K562 (cell line): ENCODE measurements around the gene SLC4A3. TPM values are rescaled to one million over a fixed set of nuclear protein-coding genes. Genes with fewer than 3 reads are reported as not detected.

Experiments
- ATAC-seq: fragments of 200-7000 bp; cut with Tn5 transposase; 3 replicates; pipeline ENCODE4 v1.9.1; 2020; ENCODE audit warnings: moderate library complexity
- BruUV-seq: library from RNA; stranded (reverse); fragments of 400-500 nt; replicated peaks from 2 replicates; lab custom pipeline; 2021; lab: Mats Ljungman, UMichigan
- CTCF ChIA-PET: fragments of 300-600 bp; formaldehyde crosslinking; extraction: SDS; loops from one replicate; lab custom pipeline; 2021; ENCODE audit warnings: low intra/inter-chr PET ratio; lab: Yijun Ruan, JAX
- POLR2A ChIA-PET: fragments of 300-600, 350-650 bp; sonication (Branson Sonifier 250); formaldehyde crosslinking; extraction: SDS; loops from one replicate; lab custom pipeline; 2021; ENCODE audit warnings: antibody characterized with exemption, inconsistent platforms; lab: Yijun Ruan, JAX
- DNase-seq, 4 experiments: peaks; one replicate each; pipeline versions ENCODE4 v3.0.0 to v3.0.0-alpha.2; 2011 to 2018; ENCODE audit warnings: low spot score in 3 of 4, mixed read lengths in 3 of 4; ENCODE audit errors: extremely low read depth in 1 of 4
- FAIRE-seq: peaks from 2 replicates; lab custom pipeline; 2011; peaks lifted over from hg19 to GRCh38; lab: Jason Lieb, UNC
- H2AFZ ChIP-seq: 2 replicates; pipeline ENCODE4 v1.6.0; 2011; ENCODE audit warnings: low read depth, low read length, control low read depth, inconsistent platforms
- H3K27ac ChIP-seq: fragments of 200-600 bp; 3 replicates; pipeline ENCODE4 v1.8.0; 2011; ENCODE audit warnings: low read depth, mild to moderate bottlenecking, control low read depth, inconsistent platforms, low read length, moderate library complexity, mixed read lengths; ENCODE audit errors: extremely low read depth
- H3K27me3 ChIP-seq, 2 experiments: fragments of 300-600 bp in 1 of 2; 2 replicates in 1 of 2; 3 replicates in 1 of 2; pipeline versions ENCODE4 v1.6.0 to v1.8.0; 2011; ENCODE audit warnings: inconsistent platforms in 2 of 2, low read length in 2 of 2, mild to moderate bottlenecking in 1 of 2, mixed read lengths in 1 of 2, moderate library complexity in 1 of 2; ENCODE audit not compliant: control insufficient read depth in 2 of 2, insufficient read depth in 2 of 2
- H3K36me3 ChIP-seq: fragments of 300-600 bp; 3 replicates; pipeline ENCODE4 v1.8.0; 2011; ENCODE audit warnings: mild to moderate bottlenecking, low read length, inconsistent platforms; ENCODE audit not compliant: control insufficient read depth, insufficient read depth
- H3K4me1 ChIP-seq, 2 experiments: fragments of 200-600 bp in 1 of 2; replicated peaks in 1 of 2; 2 replicates in 1 of 2; 3 replicates in 1 of 2; pipeline versions ENCODE4 v1.5.1 to v1.8.0; 2011; ENCODE audit warnings: inconsistent platforms in 2 of 2, low read length in 2 of 2, mild to moderate bottlenecking in 1 of 2, mixed read lengths in 1 of 2, moderate library complexity in 1 of 2; ENCODE audit not compliant: control insufficient read depth in 2 of 2, insufficient read depth in 2 of 2
- H3K4me2 ChIP-seq: 2 replicates; pipeline ENCODE4 v1.6.1; 2011; ENCODE audit warnings: low read length, control low read depth, inconsistent platforms, mixed read lengths; ENCODE audit not compliant: insufficient read depth
- H3K4me3 ChIP-seq: fragments of 200-600 bp; sonication (generic), shearing (Covaris generic); 2 replicates; pipeline ENCODE4 v1.5.1; 2016; ENCODE audit warnings: control low read depth, inconsistent platforms
- H3K79me2 ChIP-seq: fragments of 200-600 bp; 3 replicates; pipeline ENCODE4 v1.8.0; 2011; ENCODE audit warnings: low read length, inconsistent platforms; ENCODE audit not compliant: control insufficient read depth, insufficient read depth
- H3K9ac ChIP-seq, 2 experiments: 2 replicates each; pipeline versions ENCODE4 v1.6.0 to v1.6.1; 2011; ENCODE audit warnings: low read depth in 2 of 2, low read length in 2 of 2, control low read depth in 1 of 2, inconsistent platforms in 1 of 2, mild to moderate bottlenecking in 1 of 2, mixed read lengths in 1 of 2; ENCODE audit not compliant: insufficient read depth in 1 of 2
- H3K9me1 ChIP-seq: one replicate; pipeline ENCODE4 v1.6.0; 2011; ENCODE audit warnings: inconsistent platforms, mild to moderate bottlenecking, low read length, moderate library complexity; ENCODE audit not compliant: control insufficient read depth, insufficient read depth
- H3K9me3 ChIP-seq: replicated peaks from 2 replicates; pipeline ENCODE4 v1.5.1; 2011; ENCODE audit warnings: low read depth, low read length, inconsistent platforms; ENCODE audit not compliant: control insufficient read depth, insufficient read depth
- H4K20me1 ChIP-seq: replicated peaks from 2 replicates; pipeline ENCODE4 v1.6.1; 2011; ENCODE audit warnings: low read length, inconsistent platforms, mixed read lengths; ENCODE audit not compliant: control insufficient read depth, insufficient read depth
- CLOCK ChIP-seq: fragments of 250-450 bp; sonication (Bioruptor Pico); IDR thresholded peaks from 2 replicates; pipeline ENCODE4 v1.4.0; 2020; ENCODE audit warnings: mild to moderate bottlenecking, moderate library complexity, borderline replicate concordance
- MXI1 ChIP-seq: IDR thresholded peaks from 2 replicates; pipeline ENCODE4 v1.6.1; 2011; ENCODE audit warnings: low read depth, mild to moderate bottlenecking, improper control_type of control experiment, low read length
- RBFOX2 ChIP-seq: fragments of 200-400 bp; formaldehyde crosslinking; IDR thresholded peaks from 2 replicates; pipeline ENCODE4 v1.6.1; 2017; ENCODE audit warnings: low read depth, mild to moderate bottlenecking, low read length, moderate library complexity
- RBM39 ChIP-seq: fragments of 200-400 bp; formaldehyde crosslinking; optimal IDR thresholded peaks from 2 replicates; pipeline ENCODE3; 2018; ENCODE audit warnings: low read depth, low read length
- ZNF444 ChIP-seq: fragments of 250-450 bp; sonication (Bioruptor Pico); IDR thresholded peaks from 2 replicates; pipeline ENCODE4 v1.4.0; 2020; ENCODE audit warnings: mild to moderate bottlenecking, moderate library complexity
- ZNF695 ChIP-seq: fragments of 450-650 bp; formaldehyde crosslinking; IDR thresholded peaks from 2 replicates; pipeline ENCODE4 v1.4.0; 2020; ENCODE audit warnings: mild to moderate bottlenecking, moderate library complexity
- WGBS: fragments of 100-300 bp; shearing (Covaris generic); methylation state at CpG from one replicate; pipeline ENCODE4 v1.1.6; 2016; ENCODE audit warnings: low coverage, mixed read lengths; ENCODE audit not compliant: insufficient coverage; ENCODE audit errors: missing lambda C conversion rate; 5-methylcytosine and 5-hydroxymethylcytosine counted together
- in situ Hi-C: fragments of 300-500 bp; cut with MboI; formaldehyde crosslinking; loops from 4 replicates; pipeline ENCODE4 v1.15.0; 2018; ENCODE audit warnings: inconsistent platforms, mixed read lengths
- intact Hi-C: fragments of 100-400 bp; cut with micrococcal nuclease; formaldehyde crosslinking; loops from 2 replicates; pipeline ENCODE4 v1.14.2; 2022
- polyA plus RNA-seq, 8 experiments: library from polyadenylated mRNA; depleted of rRNA in 4 of 8; stranded (reverse) in 5 of 8; unstranded in 3 of 8; fragments of >200 nt; fragmentation: Nextera tagmentation in 2 of 8; fragmentation: Illumina TruSeq in 1 of 8; extraction: Ambion mirVana in 2 of 8; extraction: Trizol in 1 of 8; gene quantifications; 2 replicates each; pipeline versions ENCODE4 v1.2.1 to v1.2.3, GENCODE V29; 2011 to 2014; ENCODE audit warnings: inconsistent platforms in 1 of 8, missing spikeins in 1 of 8
- total RNA-seq, 7 experiments: library from RNA; depleted of rRNA in 6 of 7; stranded (reverse); fragments of >200 nt in 6 of 7; fragmentation: Illumina TruSeq in 2 of 7; extraction: Trizol in 2 of 7; gene quantifications; 2 replicates each; pipeline versions ENCODE4 v1.2.1 to v1.2.3, GENCODE V29; 2011 to 2021; ENCODE audit warnings: low replicate concordance in 1 of 7
- TF ChIP-seq, protein P1 (sequence below): fragments of 250-450 bp; sonication (Bioruptor Pico); IDR thresholded peaks from 2 replicates; pipeline ENCODE4 v1.5.0; 2021

SLC4A3 gene
- total and polyA plus RNA-seq, 9 of the 15 experiments (the other 6 are each of a cell fraction or from before 2014, with no cell fraction given), result 0.04 to 0.31 (median 0.16) TPM; not detected in 5

DNA sequence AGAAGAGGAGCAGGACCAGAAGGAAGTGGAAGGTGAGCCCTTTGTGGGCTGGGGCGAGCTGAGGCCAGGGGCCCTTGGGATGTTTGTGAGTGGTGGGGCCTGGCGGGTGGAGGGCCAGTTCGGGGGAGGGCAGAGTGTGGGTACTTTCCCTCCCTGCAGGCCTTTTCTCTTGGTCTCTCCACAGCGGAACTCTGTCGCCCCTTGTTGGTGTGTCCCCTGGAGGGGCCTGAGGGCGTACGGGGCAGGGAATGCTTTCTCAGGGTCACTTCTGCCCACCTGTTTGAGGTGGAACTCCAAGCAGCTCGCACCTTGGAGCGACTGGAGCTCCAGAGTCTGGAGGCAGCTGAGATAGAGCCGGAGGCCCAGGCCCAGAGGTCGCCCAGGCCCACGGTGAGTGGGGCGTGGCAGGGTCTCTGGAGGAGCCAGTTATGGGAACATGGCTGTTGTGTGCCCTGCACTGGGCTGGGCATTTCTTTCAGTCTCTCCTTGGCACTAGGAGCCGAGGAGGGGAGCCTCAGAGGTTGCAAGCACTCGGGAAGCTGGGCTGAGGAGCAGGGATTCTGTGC, 18.9 kb upstream of the SLC4A3 start (continued):
- TF ChIP-seq, protein P1, sequence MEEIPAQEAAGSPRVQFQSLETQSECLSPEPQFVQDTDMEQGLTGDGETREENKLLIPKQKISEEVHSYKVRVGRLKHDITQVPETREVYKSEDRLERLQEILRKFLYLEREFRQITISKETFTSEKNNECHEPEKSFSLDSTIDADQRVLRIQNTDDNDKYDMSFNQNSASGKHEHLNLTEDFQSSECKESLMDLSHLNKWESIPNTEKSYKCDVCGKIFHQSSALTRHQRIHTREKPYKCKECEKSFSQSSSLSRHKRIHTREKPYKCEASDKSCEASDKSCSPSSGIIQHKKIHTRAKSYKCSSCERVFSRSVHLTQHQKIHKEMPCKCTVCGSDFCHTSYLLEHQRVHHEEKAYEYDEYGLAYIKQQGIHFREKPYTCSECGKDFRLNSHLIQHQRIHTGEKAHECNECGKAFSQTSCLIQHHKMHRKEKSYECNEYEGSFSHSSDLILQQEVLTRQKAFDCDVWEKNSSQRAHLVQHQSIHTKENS, result no peak
- no peak for TF ChIP-seq MXI1
- no peak for TF ChIP-seq CLOCK (CRISPR knock-in tag)
- no peak for TF ChIP-seq ZNF444 (CRISPR knock-in tag)

DNA sequence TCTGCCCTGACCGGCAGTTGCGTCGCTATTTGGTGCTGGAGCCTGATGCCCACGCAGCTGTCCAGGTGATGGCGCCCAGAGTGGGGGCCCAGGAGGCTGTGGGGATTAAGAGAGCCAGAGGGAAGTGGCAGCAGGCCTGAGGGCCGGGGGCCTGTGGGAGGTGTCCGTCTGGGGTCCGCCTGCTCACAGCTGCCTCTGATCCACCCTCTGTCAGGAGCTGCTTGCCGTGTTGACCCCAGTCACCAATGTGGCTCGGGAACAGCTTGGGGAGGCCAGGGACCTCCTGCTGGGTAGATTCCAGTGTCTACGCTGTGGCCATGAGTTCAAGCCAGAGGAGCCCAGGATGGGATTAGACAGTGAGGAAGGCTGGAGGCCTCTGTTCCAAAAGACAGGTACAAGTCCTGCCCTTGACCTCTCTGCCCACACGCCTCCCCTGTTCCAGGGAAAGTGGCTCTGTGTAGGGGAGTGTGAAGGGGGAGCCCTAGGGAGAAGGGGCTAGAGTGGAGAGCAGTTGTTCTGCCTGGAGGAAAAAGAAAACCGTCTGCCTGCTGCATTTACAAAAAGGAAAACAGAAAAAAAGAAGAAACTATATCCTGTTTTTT, 18.2 kb upstream of the SLC4A3 start:
- no peak for ATAC-seq
- TF ChIP-seq RBFOX2 (0 out of 2 replicates have a peak, but pooled peaks have one; percentile 31), ZNF695 (CRISPR knock-in tag) (no peak), RBM39 (no peak)
- intact Hi-C loops, result no loop called here

More for the DNA sequence above, 18.2 kb upstream of the SLC4A3 start:
- CTCF ChIA-PET, result no interaction called here
- Histone ChIP-seq H3K36me3 (peaks cover 7% of the 10 kb centered on the region; the same call in 1 of the 3 replicates), H3K4me1 (peaks cover 0 to 19% of the 10 kb centered on the region in 2 experiments; a peak in 2 of 5 replicates), H3K9me1 (no peaks in the 10 kb centered on the region), H3K4me3 (no peak overlapping the region), H3K27ac (no peak overlapping the region), H3K4me2 (no peak overlapping the region), H3K9me3 (no peaks in the 10 kb centered on the region), H2AFZ (no peak overlapping the region), H3K9ac (peak overlapping the region in 1 of 2 experiments; percentile 13; a peak in 2 of 4 replicates), H3K27me3 (no peaks in the 10 kb centered on the region), H3K79me2 (no peaks in the 10 kb centered on the region), H4K20me1 (no peaks in the 10 kb centered on the region)
- no peak for DNase-seq
- BruUV-seq, result no TSS peak
- in situ Hi-C loops, result no loop called here
- FAIRE-seq, result no peak
- POLR2A ChIA-PET, result no interaction called here
- WGBS, result 78% methylated on average over 6 of the region's 13 CpGs
